Progenitor cell of endocrine pancreas (in vitro differentiated cells): ENCODE measurements around the gene BFSP1. TPM values are rescaled to one million over a fixed set of nuclear protein-coding genes. Genes with fewer than 3 reads are reported as not detected.
A peak's percentile ranks its signal among the peaks of the same experiment; 100 is the strongest.

Experiments
- DNase-seq: peaks from one replicate; pipeline ENCODE4 v3.0.0; 2021; ENCODE audit warnings: low spot score; ENCODE audit not compliant: unreplicated experiment
- H3K27ac Mint-ChIP-seq: 2 replicates; pipeline ENCODE4 v1.8.0; 2021; ENCODE audit warnings: mild to moderate bottlenecking, moderate library complexity, mixed read lengths
- H3K27me3 Mint-ChIP-seq: 2 replicates; pipeline ENCODE4 v1.8.0; 2021; ENCODE audit warnings: mixed read lengths
- H3K36me3 Mint-ChIP-seq: 2 replicates; pipeline ENCODE4 v1.8.0; 2022; ENCODE audit warnings: mixed read lengths; ENCODE audit not compliant: insufficient read depth
- H3K4me1 Mint-ChIP-seq: 2 replicates; pipeline ENCODE4 v1.8.0; 2021; ENCODE audit warnings: low read depth, mixed read lengths
- H3K4me3 Mint-ChIP-seq: 2 replicates; pipeline ENCODE4 v1.8.0; 2021; ENCODE audit warnings: low read depth, mild to moderate bottlenecking, moderate library complexity, mixed read lengths
- H3K9me3 Mint-ChIP-seq: 2 replicates; pipeline ENCODE4 v1.8.0; 2021; ENCODE audit warnings: low read depth, mixed read lengths
- long read RNA-seq: library from polyadenylated mRNA; unstranded; transcript quantifications from one replicate; pipeline ENCODE4 v2.0.0, GENCODE V29; 2020
- total RNA-seq: library from RNA; stranded (reverse); gene quantifications from 2 replicates; pipeline ENCODE4 v1.2.1, GENCODE V29; 2021
- TF ChIP-seq, protein P1 (sequence below): fragments of 200-600 bp; sonication (generic); IDR thresholded peaks from one replicate; pipeline ENCODE4 v1.5.0; 2021; ENCODE audit warnings: antibody characterized with exemption, mild to moderate bottlenecking; ENCODE audit not compliant: unreplicated experiment

Gene BFSP1
- total RNA-seq, result 4.2 and 4.8 TPM in 2 replicates
- long read RNA-seq, partial matches to known transcripts, result 0 of 2 reads
- long read RNA-seq, other reads (novel, unspliced or antisense), result 1 of 2 reads

DNA sequence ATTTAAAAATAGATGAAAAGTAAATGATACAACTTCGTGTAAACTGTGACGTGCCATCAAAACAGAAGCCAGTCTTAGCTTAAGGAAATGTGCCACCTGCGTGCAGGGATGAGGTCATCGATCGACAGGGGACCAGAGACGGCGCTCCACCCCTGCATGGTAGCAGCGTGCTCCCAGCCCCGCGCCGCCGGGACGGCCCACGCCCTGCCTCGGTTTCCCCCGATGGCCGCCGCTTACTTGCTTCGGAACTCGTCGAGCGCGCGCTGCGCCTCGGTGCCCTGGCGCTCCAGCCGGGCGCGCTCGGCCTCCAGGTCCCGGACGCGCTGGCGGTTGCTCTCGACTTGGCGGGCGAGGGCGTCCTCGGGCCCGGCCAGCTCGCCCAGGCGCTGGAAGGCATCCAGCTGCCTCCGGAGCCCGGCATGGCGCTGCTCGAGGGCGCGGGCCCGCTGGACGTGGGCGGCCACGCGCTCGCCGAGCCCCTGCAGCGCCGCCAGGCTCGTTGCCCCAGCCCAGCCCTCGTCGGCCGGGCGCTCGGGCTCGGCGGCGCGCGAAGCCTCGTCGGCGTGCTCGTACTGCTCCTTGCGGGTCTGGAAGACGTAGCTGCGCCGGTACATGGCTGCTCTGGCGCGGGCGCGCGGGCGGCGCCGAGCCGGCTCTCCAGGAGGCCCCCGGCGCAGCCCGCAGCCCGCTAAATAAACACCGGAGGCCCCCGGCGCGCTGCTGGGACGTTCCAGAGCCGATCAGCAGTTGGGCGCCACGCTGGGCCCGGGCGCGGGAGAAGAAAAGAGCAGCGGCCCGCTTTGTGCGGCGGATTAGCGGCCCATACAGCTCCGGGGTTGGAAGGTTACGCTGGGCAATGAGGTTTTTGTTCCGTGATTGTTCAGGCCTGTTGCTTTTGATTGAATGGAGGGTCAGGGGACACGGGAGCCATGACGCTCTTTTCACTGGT is at the start of gene BFSP1:
Gene BFSP1 (minus strand): TSS at position 664 of the 949 bp plus-strand sequence. CDS start 50 bp downstream, at position 614.
- Mint-ChIP-seq H3K9me3 (no peaks in the 10 kb centered on the region), H3K36me3 (no peaks in the 10 kb centered on the region), H3K4me3 (peak within 1 kb of the TSS; percentile 81), H3K4me1 (peaks cover 12% of the 10 kb centered on the region), H3K27ac (peak within 1 kb of the TSS; percentile 97), H3K27me3 (peaks cover 4% of the 10 kb centered on the region)
- DNase-seq, result peak; percentile 45
- TF ChIP-seq, protein P1, sequence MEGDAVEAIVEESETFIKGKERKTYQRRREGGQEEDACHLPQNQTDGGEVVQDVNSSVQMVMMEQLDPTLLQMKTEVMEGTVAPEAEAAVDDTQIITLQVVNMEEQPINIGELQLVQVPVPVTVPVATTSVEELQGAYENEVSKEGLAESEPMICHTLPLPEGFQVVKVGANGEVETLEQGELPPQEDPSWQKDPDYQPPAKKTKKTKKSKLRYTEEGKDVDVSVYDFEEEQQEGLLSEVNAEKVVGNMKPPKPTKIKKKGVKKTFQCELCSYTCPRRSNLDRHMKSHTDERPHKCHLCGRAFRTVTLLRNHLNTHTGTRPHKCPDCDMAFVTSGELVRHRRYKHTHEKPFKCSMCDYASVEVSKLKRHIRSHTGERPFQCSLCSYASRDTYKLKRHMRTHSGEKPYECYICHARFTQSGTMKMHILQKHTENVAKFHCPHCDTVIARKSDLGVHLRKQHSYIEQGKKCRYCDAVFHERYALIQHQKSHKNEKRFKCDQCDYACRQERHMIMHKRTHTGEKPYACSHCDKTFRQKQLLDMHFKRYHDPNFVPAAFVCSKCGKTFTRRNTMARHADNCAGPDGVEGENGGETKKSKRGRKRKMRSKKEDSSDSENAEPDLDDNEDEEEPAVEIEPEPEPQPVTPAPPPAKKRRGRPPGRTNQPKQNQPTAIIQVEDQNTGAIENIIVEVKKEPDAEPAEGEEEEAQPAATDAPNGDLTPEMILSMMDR, result no peak

DNA sequence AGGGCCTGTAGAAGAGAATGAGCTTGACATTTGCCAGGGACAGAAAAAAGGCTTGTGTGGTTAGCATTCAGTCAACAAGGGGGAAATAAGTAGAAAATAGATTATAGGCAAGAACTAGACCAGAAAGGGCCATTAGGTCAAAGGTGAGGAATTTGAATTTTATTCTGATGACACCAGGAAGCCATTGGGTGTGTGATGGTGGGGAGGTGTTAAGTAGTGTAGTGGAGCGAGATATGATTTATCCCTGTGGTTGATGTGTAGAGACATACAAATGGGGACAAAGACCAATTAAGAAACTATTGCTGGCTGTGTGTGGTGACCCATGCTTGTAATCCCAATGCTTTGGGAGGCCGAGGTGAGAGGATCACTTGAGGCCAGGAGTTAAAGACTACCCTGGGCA is 49.7 kb upstream of the BFSP1 start:
- DNase-seq, result no peak
- Mint-ChIP-seq H3K4me3 (no peak overlapping the region), H3K27ac (peak overlapping the region; percentile 1), H3K9me3 (no peaks in the 10 kb centered on the region), H3K4me1 (peaks cover 25% of the 10 kb centered on the region), H3K27me3 (no peaks in the 10 kb centered on the region), H3K36me3 (peaks cover 7% of the 10 kb centered on the region)
- TF ChIP-seq, protein P1, result no peak

DNA sequence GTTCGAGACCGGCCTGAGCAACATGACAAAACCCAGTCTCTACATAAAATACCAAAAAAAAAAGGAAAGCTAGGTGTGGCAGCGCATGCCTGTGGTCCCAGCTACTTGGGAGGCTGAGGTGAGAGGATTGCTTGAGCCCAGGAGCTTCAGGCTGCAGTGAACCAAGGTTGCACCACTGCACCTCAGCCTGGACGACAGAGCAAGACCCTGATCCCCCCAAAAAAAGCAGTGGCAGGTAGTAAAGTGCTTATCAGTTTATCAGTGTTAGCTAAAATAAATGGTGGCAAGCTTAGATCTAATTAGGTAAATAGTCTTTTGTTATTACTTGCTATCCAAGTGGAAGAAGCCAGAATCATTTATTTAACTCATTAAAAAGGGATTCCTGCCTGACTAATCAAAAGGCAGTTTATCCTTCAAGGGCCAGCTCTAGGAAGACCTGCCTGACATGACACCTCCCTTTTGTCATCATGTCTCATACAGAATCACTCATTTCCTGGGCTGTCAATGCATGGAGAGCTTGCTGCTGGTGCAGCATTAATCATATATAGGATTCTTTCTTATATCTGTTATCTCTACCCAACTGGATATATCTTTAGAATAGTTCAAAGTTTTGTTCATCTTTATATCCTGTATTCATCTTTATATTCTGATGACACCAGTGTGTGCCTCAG is 48.3 kb upstream of the BFSP1 start:
- H3K4me3 Mint-ChIP-seq, result no peak overlapping the region
- H3K36me3 Mint-ChIP-seq, result peaks cover 7% of the 10 kb centered on the region
- H3K4me1 Mint-ChIP-seq, result peaks cover 16% of the 10 kb centered on the region
- no peak for DNase-seq
- H3K27ac Mint-ChIP-seq, result peak overlapping the region; percentile 30
- TF ChIP-seq, protein P1, result no peak
- H3K9me3 Mint-ChIP-seq, result no peaks in the 10 kb centered on the region
- no peaks in the 10 kb centered on the region for H3K27me3 Mint-ChIP-seq

DNA sequence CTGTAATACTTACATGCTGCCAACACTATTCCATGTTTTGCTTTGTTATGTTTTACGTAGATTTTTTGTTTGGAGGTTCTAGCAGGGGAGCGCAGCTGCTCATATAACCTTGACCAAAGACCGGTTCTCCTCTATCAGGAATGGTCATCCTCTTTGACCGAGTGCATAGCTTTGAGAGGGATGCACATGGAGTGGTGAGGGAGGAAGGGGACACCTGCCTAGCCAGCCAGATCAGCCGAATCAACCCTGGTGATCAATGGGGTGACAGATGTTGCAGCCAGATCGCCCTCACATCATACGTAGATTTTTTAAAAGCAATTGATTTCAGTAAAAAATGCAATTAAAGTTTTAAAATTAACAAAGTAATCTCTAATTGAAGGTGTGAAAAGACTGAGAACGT is 45.0 kb upstream of the BFSP1 start:
- H3K27ac Mint-ChIP-seq, result peak overlapping the region; percentile 16
- peaks cover 4% of the 10 kb centered on the region for H3K36me3 Mint-ChIP-seq
- H3K9me3 Mint-ChIP-seq, result no peaks in the 10 kb centered on the region
- no peak for DNase-seq
- H3K4me3 Mint-ChIP-seq, result no peak overlapping the region
- TF ChIP-seq, protein P1, result no peak
- H3K4me1 Mint-ChIP-seq, result peaks cover 37% of the 10 kb centered on the region
- no peaks in the 10 kb centered on the region for H3K27me3 Mint-ChIP-seq

DNA sequence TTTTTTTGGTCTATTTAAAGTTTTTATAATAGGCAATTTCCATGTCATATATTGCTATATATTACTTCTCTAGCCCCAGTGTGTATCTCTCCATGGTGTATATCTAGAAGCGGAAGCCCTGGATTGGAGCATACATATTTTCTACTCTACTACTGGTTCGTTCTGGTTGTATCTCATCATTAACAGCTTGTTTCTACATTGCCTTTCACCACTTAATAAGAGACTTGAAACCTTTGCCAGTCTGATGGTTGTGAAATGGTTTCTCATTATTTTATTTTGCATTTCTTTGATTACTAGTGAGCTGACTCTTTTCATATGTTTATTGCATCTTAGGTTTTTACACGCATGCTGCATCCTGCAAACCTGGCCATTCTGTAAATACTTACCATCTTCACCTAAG is 42.3 kb upstream of the BFSP1 start:
- Mint-ChIP-seq H3K9me3 (no peaks in the 10 kb centered on the region), H3K27me3 (no peaks in the 10 kb centered on the region), H3K36me3 (peaks cover 2% of the 10 kb centered on the region), H3K4me1 (peaks cover 35% of the 10 kb centered on the region), H3K27ac (no peak overlapping the region), H3K4me3 (no peak overlapping the region)
- no peak for DNase-seq
- TF ChIP-seq, protein P1, result no peak
